K562 (cell line): Measurements from ENCODE around the gene CHST15. TPM values are rescaled to one million over a fixed set of nuclear protein-coding genes. Genes with fewer than 3 reads are reported as not detected.

Experiments
- ATAC-seq: fragments of 200-7000 bp; cut with Tn5 transposase; 3 replicates; pipeline ENCODE4 v1.9.1; 2020; ENCODE audit warnings: moderate library complexity
- BruUV-seq: library from RNA; stranded (reverse); fragments of 400-500 nt; replicated peaks from 2 replicates; lab custom pipeline; 2021; lab: Mats Ljungman, UMichigan
- CTCF ChIA-PET: fragments of 300-600 bp; formaldehyde crosslinking; extraction: SDS; loops from one replicate; lab custom pipeline; 2021; ENCODE audit warnings: low intra/inter-chr PET ratio; lab: Yijun Ruan, JAX
- POLR2A ChIA-PET: fragments of 300-600, 350-650 bp; sonication (Branson Sonifier 250); formaldehyde crosslinking; extraction: SDS; loops from one replicate; lab custom pipeline; 2021; ENCODE audit warnings: antibody characterized with exemption, inconsistent platforms; lab: Yijun Ruan, JAX
- DNase-seq, 4 experiments: peaks; one replicate each; pipeline versions ENCODE4 v3.0.0 to v3.0.0-alpha.2; 2011 to 2018; ENCODE audit warnings: low spot score in 3 of 4, mixed read lengths in 3 of 4; ENCODE audit errors: extremely low read depth in 1 of 4
- FAIRE-seq: peaks from 2 replicates; lab custom pipeline; 2011; peaks lifted over from hg19 to GRCh38; lab: Jason Lieb, UNC
- H2AFZ ChIP-seq: 2 replicates; pipeline ENCODE4 v1.6.0; 2011; ENCODE audit warnings: low read depth, low read length, control low read depth, inconsistent platforms
- H3K27ac ChIP-seq: fragments of 200-600 bp; 3 replicates; pipeline ENCODE4 v1.8.0; 2011; ENCODE audit warnings: low read depth, mild to moderate bottlenecking, control low read depth, inconsistent platforms, low read length, moderate library complexity, mixed read lengths; ENCODE audit errors: extremely low read depth
- H3K27me3 ChIP-seq, 2 experiments: fragments of 300-600 bp in 1 of 2; 2 replicates in 1 of 2; 3 replicates in 1 of 2; pipeline versions ENCODE4 v1.6.0 to v1.8.0; 2011; ENCODE audit warnings: inconsistent platforms in 2 of 2, low read length in 2 of 2, mild to moderate bottlenecking in 1 of 2, mixed read lengths in 1 of 2, moderate library complexity in 1 of 2; ENCODE audit not compliant: control insufficient read depth in 2 of 2, insufficient read depth in 2 of 2
- H3K36me3 ChIP-seq: fragments of 300-600 bp; 3 replicates; pipeline ENCODE4 v1.8.0; 2011; ENCODE audit warnings: mild to moderate bottlenecking, low read length, inconsistent platforms; ENCODE audit not compliant: control insufficient read depth, insufficient read depth
- H3K4me1 ChIP-seq, 2 experiments: fragments of 200-600 bp in 1 of 2; replicated peaks in 1 of 2; 2 replicates in 1 of 2; 3 replicates in 1 of 2; pipeline versions ENCODE4 v1.5.1 to v1.8.0; 2011; ENCODE audit warnings: inconsistent platforms in 2 of 2, low read length in 2 of 2, mild to moderate bottlenecking in 1 of 2, mixed read lengths in 1 of 2, moderate library complexity in 1 of 2; ENCODE audit not compliant: control insufficient read depth in 2 of 2, insufficient read depth in 2 of 2
- H3K4me2 ChIP-seq: 2 replicates; pipeline ENCODE4 v1.6.1; 2011; ENCODE audit warnings: low read length, control low read depth, inconsistent platforms, mixed read lengths; ENCODE audit not compliant: insufficient read depth
- H3K4me3 ChIP-seq: fragments of 200-600 bp; sonication (generic), shearing (Covaris generic); 2 replicates; pipeline ENCODE4 v1.5.1; 2016; ENCODE audit warnings: control low read depth, inconsistent platforms
- H3K79me2 ChIP-seq: fragments of 200-600 bp; 3 replicates; pipeline ENCODE4 v1.8.0; 2011; ENCODE audit warnings: low read length, inconsistent platforms; ENCODE audit not compliant: control insufficient read depth, insufficient read depth
- H3K9ac ChIP-seq, 2 experiments: 2 replicates each; pipeline versions ENCODE4 v1.6.0 to v1.6.1; 2011; ENCODE audit warnings: low read depth in 2 of 2, low read length in 2 of 2, control low read depth in 1 of 2, inconsistent platforms in 1 of 2, mild to moderate bottlenecking in 1 of 2, mixed read lengths in 1 of 2; ENCODE audit not compliant: insufficient read depth in 1 of 2
- H3K9me1 ChIP-seq: one replicate; pipeline ENCODE4 v1.6.0; 2011; ENCODE audit warnings: inconsistent platforms, mild to moderate bottlenecking, low read length, moderate library complexity; ENCODE audit not compliant: control insufficient read depth, insufficient read depth
- H3K9me3 ChIP-seq: replicated peaks from 2 replicates; pipeline ENCODE4 v1.5.1; 2011; ENCODE audit warnings: low read depth, low read length, inconsistent platforms; ENCODE audit not compliant: control insufficient read depth, insufficient read depth
- H4K20me1 ChIP-seq: replicated peaks from 2 replicates; pipeline ENCODE4 v1.6.1; 2011; ENCODE audit warnings: low read length, inconsistent platforms, mixed read lengths; ENCODE audit not compliant: control insufficient read depth, insufficient read depth
- GABPA ChIP-seq: fragments of 200-800 bp; sonication (Bioruptor generic); conservative IDR thresholded peaks from 2 replicates; pipeline ENCODE4 v1.6.1; 2016; ENCODE audit warnings: low read depth, missing genetic modification characterization, missing compliant biosample characterization
- KAT7 ChIP-seq: sonication (generic); formaldehyde crosslinking; IDR thresholded peaks from 2 replicates; pipeline ENCODE4 v1.8.0; 2022; ENCODE audit warnings: missing genetic modification reagents, mild to moderate bottlenecking, borderline replicate concordance
- ZNF140 ChIP-seq: fragments of 250-450 bp; sonication (Bioruptor Pico); IDR thresholded peaks from 2 replicates; pipeline ENCODE4 v1.8.0; 2021; ENCODE audit warnings: moderate library complexity, mild to moderate bottlenecking, inconsistent platforms
- WGBS: fragments of 100-300 bp; shearing (Covaris generic); methylation state at CpG from one replicate; pipeline ENCODE4 v1.1.6; 2016; ENCODE audit warnings: low coverage, mixed read lengths; ENCODE audit not compliant: insufficient coverage; ENCODE audit errors: missing lambda C conversion rate; 5-methylcytosine and 5-hydroxymethylcytosine counted together
- in situ Hi-C: fragments of 300-500 bp; cut with MboI; formaldehyde crosslinking; loops from 4 replicates; pipeline ENCODE4 v1.15.0; 2018; ENCODE audit warnings: inconsistent platforms, mixed read lengths
- intact Hi-C: fragments of 100-400 bp; cut with micrococcal nuclease; formaldehyde crosslinking; loops from 2 replicates; pipeline ENCODE4 v1.14.2; 2022
- polyA plus RNA-seq, 8 experiments: library from polyadenylated mRNA; depleted of rRNA in 4 of 8; stranded (reverse) in 5 of 8; unstranded in 3 of 8; fragments of >200 nt; fragmentation: Nextera tagmentation in 2 of 8; fragmentation: Illumina TruSeq in 1 of 8; extraction: Ambion mirVana in 2 of 8; extraction: Trizol in 1 of 8; gene quantifications; 2 replicates each; pipeline versions ENCODE4 v1.2.1 to v1.2.3, GENCODE V29; 2011 to 2014; ENCODE audit warnings: inconsistent platforms in 1 of 8, missing spikeins in 1 of 8
- total RNA-seq, 7 experiments: library from RNA; depleted of rRNA in 6 of 7; stranded (reverse); fragments of >200 nt in 6 of 7; fragmentation: Illumina TruSeq in 2 of 7; extraction: Trizol in 2 of 7; gene quantifications; 2 replicates each; pipeline versions ENCODE4 v1.2.1 to v1.2.3, GENCODE V29; 2011 to 2021; ENCODE audit warnings: low replicate concordance in 1 of 7
- TF ChIP-seq, protein P1 (sequence below): fragments of 250-450 bp; sonication (Bioruptor Pico); IDR thresholded peaks from 2 replicates; pipeline ENCODE4 v1.4.0; 2020
- TF ChIP-seq, protein P2 (sequence below): fragments of 150-350 bp; IDR thresholded peaks from 2 replicates; pipeline ENCODE4 v1.6.1; 2014; ENCODE audit warnings: low read depth, mild to moderate bottlenecking, low read length, borderline replicate concordance

CHST15 gene
- total and polyA plus RNA-seq, 9 of the 15 experiments (the other 6 are each of a cell fraction or from before 2014, with no cell fraction given), result 0.04 to 0.16 (median 0.08) TPM

DNA sequence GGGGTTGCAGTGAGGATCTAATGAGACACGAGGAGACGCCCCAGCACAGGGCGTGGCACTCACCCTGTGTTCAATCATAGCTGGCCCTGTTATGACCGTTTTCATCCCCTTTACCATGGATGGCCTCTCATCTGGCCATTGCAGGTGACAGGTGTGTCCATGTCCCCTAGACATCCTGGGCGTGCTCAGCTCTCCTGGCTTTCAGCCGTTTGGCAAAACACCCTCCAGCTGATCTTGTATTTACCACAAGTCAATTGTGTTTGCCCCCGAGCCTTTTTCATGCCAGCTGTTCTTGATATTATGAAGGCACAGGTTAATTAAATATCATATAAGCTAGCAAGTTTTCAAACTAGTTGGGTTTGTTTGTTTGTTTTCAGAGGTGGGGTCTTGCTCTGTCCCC, 97.1 kb downstream of the CHST15 start:
- Histone ChIP-seq H3K79me2 (no peaks in the 10 kb centered on the region), H3K4me1 (peaks cover 0 to 12% of the 10 kb centered on the region in 2 experiments; a peak in 2 of 5 replicates), H3K9me3 (no peaks in the 10 kb centered on the region), H3K36me3 (no peaks in the 10 kb centered on the region), H3K9me1 (no peaks in the 10 kb centered on the region), H3K27me3 (no peaks in the 10 kb centered on the region; a peak in 1 of 5 replicates), H2AFZ (no peak overlapping the region), H3K4me3 (no peak overlapping the region), H4K20me1 (no peaks in the 10 kb centered on the region), H3K27ac (no peak overlapping the region), H3K4me2 (no peak overlapping the region), H3K9ac (no peak overlapping the region)
- no TSS peak for BruUV-seq
- POLR2A ChIA-PET, result interaction anchor here (0.6 to 0.8 kb wide), 2 partner anchors 397 to 1159 kb away, joined by 3 read pairs; no protein-coding TSS in a partner anchor
- 2% methylated on average over 5 of the region's 7 CpGs for WGBS
- FAIRE-seq (no peak), DNase-seq (no peak), ATAC-seq (no peak)
- in situ Hi-C loops, result no loop called here
- CTCF ChIA-PET, result interaction anchor here (1.3 kb wide), 1 partner anchor 392 kb away, joined by 3 read pairs; no protein-coding TSS in a partner anchor
- intact Hi-C loops, result no loop called here
- TF ChIP-seq GABPA (tag) (no peak), ZNF140 (no peak), KAT7 (CRISPR knock-in tag) (no peak)
- TF ChIP-seq, protein P1, sequence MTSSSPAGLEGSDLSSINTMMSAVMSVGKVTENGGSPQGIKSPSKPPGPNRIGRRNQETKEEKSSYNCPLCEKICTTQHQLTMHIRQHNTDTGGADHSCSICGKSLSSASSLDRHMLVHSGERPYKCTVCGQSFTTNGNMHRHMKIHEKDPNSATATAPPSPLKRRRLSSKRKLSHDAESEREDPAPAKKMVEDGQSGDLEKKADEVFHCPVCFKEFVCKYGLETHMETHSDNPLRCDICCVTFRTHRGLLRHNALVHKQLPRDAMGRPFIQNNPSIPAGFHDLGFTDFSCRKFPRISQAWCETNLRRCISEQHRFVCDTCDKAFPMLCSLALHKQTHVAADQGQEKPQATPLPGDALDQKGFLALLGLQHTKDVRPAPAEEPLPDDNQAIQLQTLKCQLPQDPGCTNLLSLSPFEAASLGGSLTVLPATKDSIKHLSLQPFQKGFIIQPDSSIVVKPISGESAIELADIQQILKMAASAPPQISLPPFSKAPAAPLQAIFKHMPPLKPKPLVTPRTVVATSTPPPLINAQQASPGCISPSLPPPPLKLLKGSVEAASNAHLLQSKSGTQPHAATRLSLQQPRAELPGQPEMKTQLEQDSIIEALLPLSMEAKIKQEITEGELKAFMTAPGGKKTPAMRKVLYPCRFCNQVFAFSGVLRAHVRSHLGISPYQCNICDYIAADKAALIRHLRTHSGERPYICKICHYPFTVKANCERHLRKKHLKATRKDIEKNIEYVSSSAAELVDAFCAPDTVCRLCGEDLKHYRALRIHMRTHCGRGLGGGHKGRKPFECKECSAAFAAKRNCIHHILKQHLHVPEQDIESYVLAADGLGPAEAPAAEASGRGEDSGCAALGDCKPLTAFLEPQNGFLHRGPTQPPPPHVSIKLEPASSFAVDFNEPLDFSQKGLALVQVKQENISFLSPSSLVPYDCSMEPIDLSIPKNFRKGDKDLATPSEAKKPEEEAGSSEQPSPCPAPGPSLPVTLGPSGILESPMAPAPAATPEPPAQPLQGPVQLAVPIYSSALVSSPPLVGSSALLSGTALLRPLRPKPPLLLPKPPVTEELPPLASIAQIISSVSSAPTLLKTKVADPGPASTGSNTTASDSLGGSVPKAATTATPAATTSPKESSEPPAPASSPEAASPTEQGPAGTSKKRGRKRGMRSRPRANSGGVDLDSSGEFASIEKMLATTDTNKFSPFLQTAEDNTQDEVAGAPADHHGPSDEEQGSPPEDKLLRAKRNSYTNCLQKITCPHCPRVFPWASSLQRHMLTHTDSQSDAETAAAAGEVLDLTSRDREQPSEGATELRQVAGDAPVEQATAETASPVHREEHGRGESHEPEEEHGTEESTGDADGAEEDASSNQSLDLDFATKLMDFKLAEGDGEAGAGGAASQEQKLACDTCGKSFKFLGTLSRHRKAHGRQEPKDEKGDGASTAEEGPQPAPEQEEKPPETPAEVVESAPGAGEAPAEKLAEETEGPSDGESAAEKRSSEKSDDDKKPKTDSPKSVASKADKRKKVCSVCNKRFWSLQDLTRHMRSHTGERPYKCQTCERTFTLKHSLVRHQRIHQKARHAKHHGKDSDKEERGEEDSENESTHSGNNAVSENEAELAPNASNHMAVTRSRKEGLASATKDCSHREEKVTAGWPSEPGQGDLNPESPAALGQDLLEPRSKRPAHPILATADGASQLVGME (CRISPR knock-in tag), result no peak
- TF ChIP-seq, protein P2, sequence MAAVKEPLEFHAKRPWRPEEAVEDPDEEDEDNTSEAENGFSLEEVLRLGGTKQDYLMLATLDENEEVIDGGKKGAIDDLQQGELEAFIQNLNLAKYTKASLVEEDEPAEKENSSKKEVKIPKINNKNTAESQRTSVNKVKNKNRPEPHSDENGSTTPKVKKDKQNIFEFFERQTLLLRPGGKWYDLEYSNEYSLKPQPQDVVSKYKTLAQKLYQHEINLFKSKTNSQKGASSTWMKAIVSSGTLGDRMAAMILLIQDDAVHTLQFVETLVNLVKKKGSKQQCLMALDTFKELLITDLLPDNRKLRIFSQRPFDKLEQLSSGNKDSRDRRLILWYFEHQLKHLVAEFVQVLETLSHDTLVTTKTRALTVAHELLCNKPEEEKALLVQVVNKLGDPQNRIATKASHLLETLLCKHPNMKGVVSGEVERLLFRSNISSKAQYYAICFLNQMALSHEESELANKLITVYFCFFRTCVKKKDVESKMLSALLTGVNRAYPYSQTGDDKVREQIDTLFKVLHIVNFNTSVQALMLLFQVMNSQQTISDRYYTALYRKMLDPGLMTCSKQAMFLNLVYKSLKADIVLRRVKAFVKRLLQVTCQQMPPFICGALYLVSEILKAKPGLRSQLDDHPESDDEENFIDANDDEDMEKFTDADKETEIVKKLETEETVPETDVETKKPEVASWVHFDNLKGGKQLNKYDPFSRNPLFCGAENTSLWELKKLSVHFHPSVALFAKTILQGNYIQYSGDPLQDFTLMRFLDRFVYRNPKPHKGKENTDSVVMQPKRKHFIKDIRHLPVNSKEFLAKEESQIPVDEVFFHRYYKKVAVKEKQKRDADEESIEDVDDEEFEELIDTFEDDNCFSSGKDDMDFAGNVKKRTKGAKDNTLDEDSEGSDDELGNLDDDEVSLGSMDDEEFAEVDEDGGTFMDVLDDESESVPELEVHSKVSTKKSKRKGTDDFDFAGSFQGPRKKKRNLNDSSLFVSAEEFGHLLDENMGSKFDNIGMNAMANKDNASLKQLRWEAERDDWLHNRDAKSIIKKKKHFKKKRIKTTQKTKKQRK, result no peak
